Stimulated activated CD4-positive, alpha-beta T cell treated with anti-CD3 and anti-CD28 coated beads, Interleukin-2, amount 100 ng/mL, for 24 hours (primary cell): Measurements from ENCODE around the gene CSK.

Experiments
- DNase-seq, 2 donors: peaks; one replicate each; pipeline ENCODE4 v3.0.0-alpha.2; 2020

Gene CSK

GRCh38 chr15:74828835-74829234 is 47.0 kb downstream of the CSK start:
- no peak for DNase-seq

GRCh38 chr15:74829486-74829885 is 47.6 kb downstream of the CSK start:
- DNase-seq, result no peak

GRCh38 chr15:74829991-74830390 is 48.1 kb downstream of the CSK start:
- DNase-seq, result no peak

GRCh38 chr15:74830868-74831267 is 49.0 kb downstream of the CSK start:
- DNase-seq, result no peak

- DNase-seq, result no peak
Measured at GRCh38 chr15:74831813-74832495, 50.1 kb downstream of the CSK start.

- no peak for DNase-seq
Measured at GRCh38 chr15:74832826-74833225, 50.9 kb downstream of the CSK start.

DNA sequence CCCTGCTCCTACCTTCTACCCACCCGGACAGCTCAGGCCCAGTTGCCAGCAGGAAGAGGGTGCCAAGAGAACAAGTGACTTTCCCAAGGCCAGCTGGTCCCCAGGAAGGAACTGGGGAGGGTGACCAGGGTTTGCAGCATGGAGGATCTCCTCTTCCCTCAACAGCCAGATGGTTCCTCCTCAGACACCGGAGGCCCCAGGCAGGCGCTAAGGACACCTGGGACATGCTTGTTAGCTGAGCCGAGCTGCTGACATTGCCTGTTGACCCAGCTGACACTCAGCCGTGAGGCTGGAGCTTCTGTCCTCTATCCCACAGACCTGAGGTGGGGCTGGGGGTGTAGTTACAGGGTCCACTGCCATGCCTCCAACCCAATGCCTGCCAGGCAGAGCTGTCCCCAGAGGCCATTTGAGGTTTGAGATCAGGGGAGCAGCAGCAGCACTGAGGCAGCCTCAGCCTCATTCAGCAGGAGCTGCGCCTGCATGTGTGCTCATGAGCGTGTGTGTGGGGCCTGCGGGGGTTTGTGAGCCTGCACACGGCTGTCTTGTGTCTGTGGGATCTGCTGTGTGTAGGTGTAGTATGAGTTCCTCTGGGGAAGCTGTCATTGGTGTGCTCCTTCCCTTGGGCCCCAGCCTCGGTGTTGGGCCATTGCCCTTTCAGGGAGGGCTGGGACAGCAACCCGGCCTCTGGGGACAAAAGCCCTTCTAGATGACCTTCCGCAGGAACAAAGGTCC is 51.7 kb downstream of the CSK start:
- DNase-seq, result no peak

DNA sequence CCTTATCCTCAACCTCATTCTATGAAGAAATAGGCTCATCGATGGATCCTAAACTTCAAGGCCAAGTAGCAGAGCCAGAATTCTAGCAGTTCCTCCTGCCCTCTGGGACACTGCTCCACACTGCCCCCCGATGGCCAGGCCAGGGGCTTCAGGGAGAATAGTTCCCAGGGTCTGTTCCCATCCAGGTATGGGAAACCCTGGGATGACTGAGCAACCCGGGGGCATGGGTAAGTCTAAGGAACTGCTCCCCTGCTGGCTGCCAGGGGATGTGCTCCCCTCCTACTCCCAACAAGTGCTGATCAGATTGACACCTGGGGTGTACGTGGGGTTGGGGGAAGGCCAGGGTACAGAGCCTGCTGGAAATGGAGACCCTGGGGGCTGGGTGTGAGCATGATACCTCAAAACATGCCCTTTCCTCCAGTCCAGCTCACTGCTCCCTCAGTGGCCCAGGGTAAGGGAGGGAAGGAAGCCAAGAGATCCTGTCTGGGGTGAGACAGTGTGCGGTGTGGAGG is 53.5 kb downstream of the CSK start:
- peak; percentile 62 to 69 for DNase-seq

GRCh38 chr15:74836846-74837245 is 55.0 kb downstream of the CSK start:
- no peak for DNase-seq

DNA sequence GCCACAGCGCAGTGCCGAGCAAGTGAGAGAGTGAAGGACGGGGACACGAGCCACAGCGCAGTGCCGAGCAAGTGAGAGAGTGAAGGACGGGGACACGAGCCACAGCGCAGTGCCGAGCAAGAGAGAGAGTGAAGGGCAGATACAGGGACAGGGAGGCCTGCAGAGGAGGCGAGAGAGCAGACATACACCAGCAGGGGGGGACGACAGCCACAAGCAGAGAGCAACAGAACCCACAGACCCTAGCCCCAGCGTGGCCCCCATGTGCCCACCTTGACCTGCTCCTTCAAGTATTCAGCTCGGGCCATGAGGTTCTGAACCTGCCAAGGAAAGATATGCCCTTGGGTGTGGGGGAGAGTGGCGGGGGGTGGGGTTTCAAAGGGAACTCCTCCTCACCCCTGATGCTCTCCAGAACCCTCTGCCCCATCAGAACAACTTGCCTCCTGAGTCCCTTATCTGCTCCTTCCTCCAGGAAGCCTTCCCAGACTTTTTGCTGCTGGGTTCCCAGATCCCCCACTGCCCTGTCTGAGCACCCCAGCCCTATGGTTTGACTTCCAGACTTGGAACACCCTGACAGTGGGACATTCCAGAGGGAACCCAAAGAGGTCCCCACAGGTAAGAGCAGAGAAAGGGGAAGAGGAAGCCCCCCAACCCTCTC is 55.7 kb downstream of the CSK start:
- no peak for DNase-seq

DNA sequence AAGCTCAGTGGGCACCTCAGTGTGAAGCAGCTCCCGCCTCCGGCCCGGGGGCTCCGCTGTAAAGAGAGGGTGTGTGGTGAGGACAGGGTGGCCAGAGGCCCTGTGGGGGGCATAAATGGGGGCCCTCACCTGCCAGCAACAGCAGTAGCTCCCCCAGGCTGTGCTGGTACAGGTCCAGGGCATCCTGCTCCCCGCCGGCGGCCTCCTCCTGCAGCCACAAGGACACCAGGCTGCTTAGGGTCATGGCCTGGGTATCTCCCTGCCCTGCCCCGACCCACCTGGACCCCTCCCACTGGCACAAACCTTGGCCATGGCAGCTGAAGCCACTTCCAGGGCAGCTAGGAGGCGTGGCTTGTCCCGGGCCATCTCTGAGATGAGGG is 56.2 kb downstream of the CSK start:
- no peak for DNase-seq

DNA sequence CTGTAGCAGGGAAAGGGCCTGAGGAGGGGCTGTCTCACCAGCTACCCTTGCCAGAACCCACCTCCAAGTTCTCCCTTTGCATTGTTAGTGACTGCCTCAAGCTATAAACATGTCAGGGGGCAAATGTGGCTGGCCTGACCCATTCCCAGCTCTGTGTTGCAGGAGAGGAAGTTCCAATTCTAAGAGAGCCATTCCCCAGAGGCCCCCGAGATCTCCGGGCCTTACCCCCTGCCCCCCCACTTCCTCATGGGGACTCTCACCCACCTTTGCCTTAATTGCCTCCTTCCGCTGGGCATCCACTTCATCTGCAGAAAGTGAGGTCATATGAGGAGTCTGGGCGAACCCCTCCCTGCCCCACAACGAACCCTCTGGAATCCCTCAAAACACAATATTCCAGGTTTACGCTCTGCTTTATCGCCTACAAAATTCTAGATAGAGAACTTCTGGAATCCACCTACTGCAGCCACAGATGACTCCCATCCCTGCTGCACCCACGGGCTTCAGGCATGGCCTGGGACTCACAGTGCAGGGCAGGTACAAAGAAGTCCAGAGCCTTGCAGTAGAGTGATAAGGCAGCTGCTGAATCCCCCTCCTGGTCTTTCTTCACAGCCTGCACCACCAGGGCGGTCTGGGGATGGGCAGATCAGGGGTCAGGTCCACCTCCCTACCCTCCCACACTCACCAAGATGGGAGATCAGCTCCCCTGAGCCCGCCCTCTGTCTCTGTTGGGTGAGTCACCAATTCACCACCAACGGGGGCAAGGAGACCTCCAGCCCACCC is 57.1 kb downstream of the CSK start:
- DNase-seq, result no peak

DNA sequence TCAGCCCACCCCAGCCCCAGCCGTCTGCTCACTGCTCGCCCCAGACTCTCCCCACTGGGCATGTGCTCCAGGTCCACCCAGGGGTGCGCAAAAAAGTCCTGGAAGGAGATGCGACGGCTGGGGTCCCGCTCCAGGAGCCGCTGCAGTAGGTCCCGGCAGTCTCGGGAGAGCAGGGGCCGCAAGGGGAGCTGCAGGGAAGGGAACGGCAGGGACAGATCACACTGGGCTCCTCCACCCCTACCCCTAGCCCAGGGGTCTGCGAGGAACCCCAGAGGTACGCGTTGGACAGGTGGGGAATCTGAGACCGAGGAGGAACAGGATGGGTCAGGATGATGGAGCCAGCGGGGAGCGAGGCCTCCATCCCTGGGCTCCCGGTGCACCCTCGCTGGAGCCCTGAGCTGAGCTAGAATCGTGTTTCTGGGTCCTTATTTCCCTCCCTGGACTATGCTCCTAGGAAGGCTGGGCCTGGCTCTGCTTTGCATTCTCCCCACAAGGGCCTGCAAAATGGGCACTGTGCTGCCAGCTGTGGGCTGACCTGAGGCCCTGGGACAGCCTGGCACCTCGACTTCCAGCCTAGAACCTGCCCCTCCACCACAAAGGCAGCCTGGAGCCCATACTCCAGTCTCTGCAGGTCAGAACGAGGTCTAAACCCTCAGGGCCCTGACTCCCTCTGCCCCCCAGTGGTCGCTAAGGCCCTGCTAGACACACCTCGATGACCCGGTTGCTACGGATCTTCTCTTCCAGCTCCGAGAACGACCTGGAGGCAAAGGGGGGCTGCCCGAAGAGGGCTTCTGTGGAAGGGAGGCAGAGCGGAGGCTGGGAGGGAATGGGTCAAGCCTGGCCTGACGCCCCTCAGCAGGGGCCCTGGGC is 57.9 kb downstream of the CSK start:
- DNase-seq, result no peak

DNA sequence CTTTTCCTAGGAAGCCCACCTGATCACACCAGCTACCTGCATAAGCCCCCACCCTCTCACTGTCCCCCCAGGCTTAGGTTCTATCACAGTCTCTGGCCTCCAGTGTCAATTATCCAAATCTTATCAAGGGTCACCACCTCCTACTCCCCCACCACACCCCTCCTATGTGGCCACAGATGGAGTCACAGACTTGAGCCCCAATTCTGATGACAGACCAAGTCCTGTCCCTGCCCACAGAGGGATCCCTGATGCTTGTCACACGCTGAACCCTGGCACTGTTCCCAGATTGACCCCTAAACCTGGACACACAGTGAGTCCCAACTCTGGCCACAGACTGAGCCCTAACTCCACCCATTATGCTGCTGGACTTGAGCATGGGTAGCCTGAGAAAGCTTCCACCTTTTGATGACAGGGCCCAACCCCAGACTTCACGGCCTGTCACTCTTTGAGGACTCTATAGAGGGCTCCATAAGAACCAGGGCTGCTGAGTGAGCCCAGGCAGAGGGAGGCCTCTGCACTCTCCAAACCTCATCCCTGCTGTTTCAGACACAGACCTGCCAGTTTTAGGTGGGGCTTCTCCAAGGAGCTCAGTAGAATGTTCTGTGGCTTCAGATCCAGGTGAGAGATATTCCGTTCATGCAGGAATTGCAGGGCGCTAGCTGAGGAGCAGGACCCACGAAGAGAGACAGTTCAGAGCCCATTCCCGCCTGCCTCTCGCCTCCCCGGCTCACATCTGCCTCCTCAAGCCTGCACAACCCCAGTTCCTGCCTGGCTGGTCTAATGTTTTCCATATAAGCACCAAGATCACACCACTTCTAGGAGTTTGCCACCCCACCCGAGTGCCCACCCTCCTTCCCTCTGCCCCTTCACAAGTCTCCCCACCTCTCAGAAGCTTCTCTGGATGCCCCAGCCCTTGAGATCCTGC is 59.2 kb downstream of the CSK start:
- no peak for DNase-seq

DNA sequence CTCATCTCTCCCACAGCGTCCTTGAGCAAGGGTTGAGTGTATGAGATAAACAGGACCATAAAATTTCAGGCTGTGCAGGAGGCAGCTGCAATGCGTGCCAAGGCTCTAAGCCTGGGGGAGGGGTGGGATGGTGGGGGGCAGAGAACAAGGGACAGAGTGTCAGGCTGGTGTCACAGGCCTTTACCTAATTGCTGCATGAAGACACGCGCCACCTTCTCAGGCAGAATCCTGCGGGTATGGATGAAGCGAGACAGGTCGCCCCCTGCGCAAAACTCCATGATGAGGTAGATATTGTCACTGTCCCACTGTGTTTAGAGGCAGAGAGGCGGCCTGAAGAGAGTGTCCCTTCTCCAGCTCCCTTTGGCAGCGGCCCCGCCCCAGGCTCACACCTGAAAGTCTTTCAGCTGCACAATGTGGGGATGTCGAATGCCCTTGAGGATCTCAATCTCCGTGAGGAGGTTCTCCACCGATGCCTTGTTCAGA is 60.1 kb downstream of the CSK start:
- no peak for DNase-seq

DNA sequence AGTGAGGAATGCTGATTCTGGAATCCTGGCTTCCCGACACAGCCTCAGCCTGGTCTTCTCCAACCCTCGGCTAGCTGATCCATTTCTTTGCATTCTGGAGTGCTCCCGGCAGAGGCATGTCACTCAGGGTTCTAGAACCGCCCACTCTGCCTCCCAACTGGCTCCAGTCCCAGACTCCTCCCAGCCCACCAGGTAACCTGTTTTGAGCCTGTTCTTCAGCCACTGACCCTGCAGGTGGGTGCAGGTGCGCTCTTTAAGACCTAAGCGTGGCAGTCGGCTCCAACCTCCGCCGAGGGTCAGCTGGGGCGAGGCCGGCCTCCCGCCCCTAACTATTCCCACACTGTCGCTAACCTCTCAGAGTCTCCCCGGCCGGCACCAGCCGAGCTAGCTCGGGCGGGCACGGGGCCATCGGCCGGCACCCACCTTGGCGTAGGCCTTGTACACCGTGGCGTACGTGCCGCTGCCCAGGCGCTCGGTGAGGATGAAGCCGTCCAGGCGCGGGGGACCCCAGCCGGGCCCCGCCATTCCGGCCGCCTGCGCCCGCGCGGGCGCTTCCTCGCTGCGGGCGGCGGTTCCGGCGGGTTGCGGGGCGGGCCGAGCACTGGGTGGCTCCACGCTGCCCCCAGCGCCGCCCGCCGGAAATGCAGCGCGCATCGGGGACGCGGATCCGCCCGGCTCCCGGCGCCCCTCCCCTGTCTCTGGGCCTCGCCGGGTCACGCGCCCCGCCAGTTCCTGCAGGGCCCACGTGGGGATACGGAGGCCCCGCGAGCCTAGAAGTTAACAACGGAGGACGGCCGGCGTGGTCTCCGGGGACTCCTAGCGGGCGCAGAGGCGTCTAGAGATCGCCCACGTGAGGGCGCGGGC is 60.9 kb downstream of the CSK start, which contains the start of gene ULK3:
TSS of gene ULK3 (minus strand) at position 576 of the 864 bp plus-strand sequence. CDS start at position 525, 51 bp downstream.
- DNase-seq, result peak; percentile 94 to 96

DNA sequence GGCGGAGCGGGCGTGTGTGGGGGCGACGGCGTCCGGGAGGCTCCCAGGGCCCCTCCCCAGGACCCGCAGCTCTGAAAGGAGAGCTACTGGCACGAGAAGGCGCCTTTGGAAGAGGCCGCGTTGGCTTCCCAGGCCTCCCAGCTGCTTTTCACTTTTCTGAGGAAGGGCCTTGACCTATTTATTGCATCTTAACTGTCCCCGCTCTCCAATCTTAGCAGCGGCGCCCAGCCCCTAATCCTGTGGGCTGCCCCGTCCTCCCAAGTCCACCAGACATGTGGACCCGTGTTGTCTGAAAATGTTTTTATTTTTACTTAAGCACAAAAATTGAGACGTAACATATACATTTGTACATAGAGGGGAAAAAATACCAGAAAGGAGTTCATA is 61.6 kb downstream of the CSK start:
- no peak for DNase-seq

- DNase-seq, result peak; percentile 14 to 25
Measured at GRCh38 chr15:74843891-74844299, 62.0 kb downstream of the CSK start.

- no peak for DNase-seq
Measured at GRCh38 chr15:74844319-74845207, 62.7 kb downstream of the CSK start.
